Fibroblast of mammary gland (primary cell): Measurements from ENCODE around the gene KCNQ1.

Experiments used
- DNase-seq: peaks from one replicate; pipeline ENCODE4 v3.0.0-alpha.2; 2010; ENCODE audit warnings: low read depth
- H3K4me3 ChIP-seq: 2 replicates; pipeline ENCODE4 v1.5.1; 2011; ENCODE audit warnings: low read depth, mild to moderate bottlenecking, low read length, moderate library complexity; ENCODE audit not compliant: control insufficient read depth
- CTCF ChIP-seq: conservative IDR thresholded peaks from 2 replicates; pipeline ENCODE4 v1.5.1; 2011; ENCODE audit warnings: low read depth, low read length, inconsistent platforms; ENCODE audit not compliant: control insufficient read depth, insufficient read depth

KCNQ1 gene

GRCh38 chr11:2816523-2816922 is 371.7 kb downstream of the KCNQ1 start:
- H3K4me3 ChIP-seq = no peak overlapping the region
- no peak for DNase-seq
- TF ChIP-seq CTCF = no peak

GRCh38 chr11:2816941-2817421 is 372.2 kb downstream of the KCNQ1 start:
- H3K4me3 ChIP-seq = no peak overlapping the region
- TF ChIP-seq CTCF = no peak
- DNase-seq = peak; percentile 71

- no peak for TF ChIP-seq CTCF
- H3K4me3 ChIP-seq = no peak overlapping the region
- no peak for DNase-seq
Observed at GRCh38 chr11:2817431-2817830, 372.6 kb downstream of the KCNQ1 start.

- TF ChIP-seq CTCF = no peak
- no peak for DNase-seq
Observed at GRCh38 chr11:2818021-2818420, 373.2 kb downstream of the KCNQ1 start.

GRCh38 chr11:2818503-2818902 is 373.7 kb downstream of the KCNQ1 start:
- TF ChIP-seq CTCF = no peak
- DNase-seq = no peak
- no peak overlapping the region for H3K4me3 ChIP-seq

More at GRCh38 chr11:2818021-2818420, 373.2 kb downstream of the KCNQ1 start:
- no peak overlapping the region for H3K4me3 ChIP-seq

- DNase-seq = no peak
- H3K4me3 ChIP-seq = no peak overlapping the region
- TF ChIP-seq CTCF = no peak
Observed at GRCh38 chr11:2819316-2819715, 374.5 kb downstream of the KCNQ1 start.

- DNase-seq = no peak
- no peak overlapping the region for H3K4me3 ChIP-seq
Observed at GRCh38 chr11:2820976-2821375, 376.2 kb downstream of the KCNQ1 start.

More at GRCh38 chr11:2820976-2821375, 376.2 kb downstream of the KCNQ1 start:
- TF ChIP-seq CTCF = no peak
